HG03045 (cell line): ENCODE data around the gene WHAMM.
"Not testable (repeated sequence)": the region's sequence is repeated elsewhere in the genome, so short reads cannot be mapped to it uniquely, and the experiment has no call there.

Experiments
- ATAC-seq: cut with Tn5 transposase; IDR thresholded peaks from one replicate; pipeline ENCODE4 v1.9.1; 2021; ENCODE audit warnings: mild to moderate bottlenecking, moderate library complexity; ENCODE audit not compliant: unreplicated experiment

The WHAMM gene

DNA sequence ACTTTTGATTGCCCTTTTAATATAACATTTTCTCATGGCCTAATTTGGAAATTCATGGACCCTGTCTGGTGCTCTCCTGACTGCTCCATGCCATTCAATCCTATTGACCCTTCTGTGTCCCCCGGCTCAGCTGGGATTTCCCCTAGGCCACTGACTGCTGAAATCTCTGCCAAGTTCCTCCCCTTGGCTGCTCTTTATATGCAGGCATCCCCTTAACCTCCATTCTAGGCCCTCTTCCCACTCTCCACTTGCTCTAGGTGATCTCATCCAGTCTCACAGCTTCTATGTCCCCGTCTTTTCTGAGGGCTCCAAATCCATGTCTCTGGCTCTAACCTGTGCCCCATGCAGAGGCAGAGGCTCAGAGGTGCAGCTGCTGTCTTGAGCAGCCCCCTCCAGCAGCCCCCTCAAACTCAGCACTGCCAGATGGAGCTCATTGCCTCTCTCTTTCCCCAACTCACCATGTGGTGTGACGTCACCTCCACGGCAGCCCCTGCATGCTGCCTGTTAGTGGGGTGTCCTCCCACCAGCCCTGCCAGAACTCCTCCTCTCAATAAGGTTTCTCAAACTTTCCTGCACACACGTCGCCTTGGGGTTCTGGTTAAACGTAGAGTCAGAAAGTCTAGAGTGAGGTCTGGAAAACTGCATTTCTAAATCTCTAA lies 10.1 kb upstream of the WHAMM start:
- ATAC-seq = no peak

DNA sequence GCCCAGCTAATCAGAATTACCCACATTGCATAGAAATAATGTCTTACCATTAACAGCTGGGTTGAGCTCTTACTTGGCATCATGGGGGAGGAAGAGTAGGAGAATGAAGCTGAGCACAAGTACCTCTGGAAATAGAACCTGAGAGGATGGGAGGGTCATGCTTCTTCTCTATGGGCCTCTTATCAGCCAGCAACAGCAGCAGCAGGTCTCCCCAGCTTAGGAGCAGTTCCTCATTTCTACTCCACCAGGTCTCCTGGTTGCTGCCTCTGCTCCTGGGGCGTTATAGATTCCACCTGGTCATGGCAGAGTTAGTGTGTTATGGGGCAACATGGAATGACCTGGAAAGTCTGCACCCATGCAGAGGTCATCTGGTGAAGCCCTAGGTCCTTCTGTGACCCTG lies 6.9 kb upstream of the WHAMM start:
- no peak for ATAC-seq

DNA sequence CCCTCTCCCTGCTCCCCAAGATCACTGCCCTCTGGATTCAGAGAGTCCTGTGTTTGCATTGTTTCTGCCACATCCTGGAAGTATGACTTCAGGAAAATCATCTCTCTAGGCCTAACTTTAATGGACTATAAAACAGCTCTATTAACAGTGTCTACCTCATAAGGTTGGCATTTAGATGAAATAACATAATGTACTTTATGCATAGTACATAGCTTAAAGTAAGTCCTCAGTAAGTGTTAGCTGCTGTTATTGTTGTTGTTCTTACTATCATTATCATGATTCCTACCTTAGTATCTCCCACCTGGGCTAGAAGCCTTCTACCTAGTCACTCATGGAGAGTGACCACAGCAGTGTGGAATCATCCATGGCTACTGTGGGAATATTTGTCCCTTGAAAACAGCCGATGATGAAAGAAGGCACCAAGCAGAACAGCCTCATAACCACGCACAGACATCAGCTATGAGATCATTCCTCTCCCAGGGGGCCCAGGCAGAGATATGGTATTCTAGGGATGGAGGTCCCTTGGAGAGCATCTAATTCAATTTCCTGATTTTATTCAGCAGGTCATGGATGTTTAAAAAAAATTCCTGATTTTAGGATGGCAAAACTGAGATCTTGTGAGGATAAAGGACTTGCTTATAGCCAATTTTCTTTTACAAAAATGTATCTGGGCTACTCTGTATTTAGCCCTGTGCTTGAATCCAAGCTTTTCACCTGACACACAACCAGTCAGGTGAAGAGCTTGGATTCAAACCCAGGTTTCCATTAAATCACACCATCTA lies 5.4 kb upstream of the WHAMM start:
- no peak for ATAC-seq

DNA sequence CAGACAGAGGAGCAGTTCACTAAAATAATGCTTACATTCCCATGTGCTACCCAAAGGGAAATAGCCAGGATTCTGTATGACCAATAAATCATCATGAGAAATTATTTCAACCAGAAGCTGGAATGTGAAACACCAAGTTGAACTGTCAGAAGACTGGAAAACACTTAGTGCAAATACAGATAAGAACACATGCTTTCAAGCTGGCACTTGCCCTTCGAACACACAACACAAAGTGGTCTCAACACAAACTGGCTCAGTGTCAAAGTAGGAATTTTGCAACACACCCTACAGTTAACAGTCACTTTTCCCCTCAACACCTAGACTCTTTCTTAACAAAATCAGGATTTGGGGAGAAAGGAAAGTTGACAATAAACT lies 4.9 kb upstream of the WHAMM start:
- no peak for ATAC-seq

DNA sequence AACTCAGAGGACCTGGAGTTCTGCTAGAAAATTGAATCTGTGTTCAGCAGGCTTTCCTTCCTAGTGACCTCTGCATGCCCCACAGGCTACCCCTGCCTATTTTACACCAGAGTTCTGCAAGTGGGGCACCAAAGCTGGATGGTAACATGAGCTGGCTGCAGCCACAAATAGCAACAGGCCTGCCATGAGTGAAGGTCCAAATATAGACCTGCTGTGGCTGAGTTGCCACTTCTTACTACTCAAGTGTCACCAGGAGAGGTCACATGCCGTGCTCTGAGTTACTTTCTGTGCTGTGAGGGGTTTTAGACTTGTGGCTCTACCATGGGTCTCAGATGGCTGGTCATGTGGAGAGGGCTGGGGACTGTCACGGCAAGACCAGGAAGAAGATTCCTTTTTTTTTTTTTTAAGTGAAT lies 3.4 kb upstream of the WHAMM start, which contains the start of gene FSD2:
FSD2 (minus strand) TSS at position 76 of the 413 bp plus-strand sequence. CDS start 18,679 bp downstream, outside the sequence.
- peak; percentile 35 for ATAC-seq

DNA sequence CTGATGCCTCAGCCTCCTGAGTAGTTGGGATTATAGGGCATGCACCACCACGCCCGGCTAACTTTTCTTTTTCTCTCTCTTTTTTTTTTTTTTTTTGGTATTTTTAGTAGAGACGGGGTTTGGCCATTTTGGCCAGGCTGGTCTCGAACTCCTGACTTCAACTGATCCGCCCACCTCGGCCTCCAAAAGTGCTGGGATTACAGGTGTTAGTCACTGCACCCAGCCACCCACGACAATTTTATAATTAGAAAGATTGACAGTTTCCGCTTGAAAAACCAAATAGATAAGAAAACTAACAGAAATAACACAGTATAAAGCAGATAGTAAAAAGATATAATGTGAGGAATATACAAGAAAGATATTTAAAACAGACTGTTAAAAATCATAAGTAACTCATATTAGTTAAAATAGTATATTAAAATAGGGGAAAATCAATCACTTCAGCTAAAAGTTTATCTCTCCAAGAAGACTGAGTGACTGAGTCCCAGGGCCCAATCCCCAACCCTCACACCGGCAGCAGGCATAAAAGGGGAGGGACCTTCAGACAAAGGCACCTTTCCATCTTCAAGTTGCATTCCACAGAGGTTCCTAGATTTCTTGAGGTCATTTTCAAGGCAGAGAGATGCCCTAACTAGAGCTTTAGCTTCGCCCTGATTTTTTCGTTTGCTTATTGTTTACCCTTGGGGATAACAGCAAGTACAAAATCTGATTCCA lies 1.4 kb upstream of the WHAMM start:
- no peak for ATAC-seq

DNA sequence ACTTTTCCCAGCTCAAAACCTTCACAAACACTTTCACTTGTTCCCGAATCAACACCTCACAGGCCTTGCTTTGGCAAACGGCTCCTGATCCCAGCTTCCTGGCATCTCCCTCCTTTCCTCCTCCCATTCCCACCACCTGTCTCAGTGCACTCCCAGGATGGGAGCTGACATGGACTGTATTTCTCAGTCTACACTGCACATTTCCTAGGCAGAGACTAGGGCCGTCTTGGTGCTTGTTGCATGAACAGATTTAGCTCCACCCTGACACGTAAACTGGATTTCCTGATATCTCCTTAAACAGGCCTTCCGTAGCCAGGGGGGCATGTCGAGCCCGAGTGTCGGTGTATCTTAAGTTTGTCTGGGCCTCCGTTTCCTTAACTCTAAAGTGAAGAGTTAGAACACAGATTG lies 790 bp upstream of the WHAMM start:
- ATAC-seq = no peak

DNA sequence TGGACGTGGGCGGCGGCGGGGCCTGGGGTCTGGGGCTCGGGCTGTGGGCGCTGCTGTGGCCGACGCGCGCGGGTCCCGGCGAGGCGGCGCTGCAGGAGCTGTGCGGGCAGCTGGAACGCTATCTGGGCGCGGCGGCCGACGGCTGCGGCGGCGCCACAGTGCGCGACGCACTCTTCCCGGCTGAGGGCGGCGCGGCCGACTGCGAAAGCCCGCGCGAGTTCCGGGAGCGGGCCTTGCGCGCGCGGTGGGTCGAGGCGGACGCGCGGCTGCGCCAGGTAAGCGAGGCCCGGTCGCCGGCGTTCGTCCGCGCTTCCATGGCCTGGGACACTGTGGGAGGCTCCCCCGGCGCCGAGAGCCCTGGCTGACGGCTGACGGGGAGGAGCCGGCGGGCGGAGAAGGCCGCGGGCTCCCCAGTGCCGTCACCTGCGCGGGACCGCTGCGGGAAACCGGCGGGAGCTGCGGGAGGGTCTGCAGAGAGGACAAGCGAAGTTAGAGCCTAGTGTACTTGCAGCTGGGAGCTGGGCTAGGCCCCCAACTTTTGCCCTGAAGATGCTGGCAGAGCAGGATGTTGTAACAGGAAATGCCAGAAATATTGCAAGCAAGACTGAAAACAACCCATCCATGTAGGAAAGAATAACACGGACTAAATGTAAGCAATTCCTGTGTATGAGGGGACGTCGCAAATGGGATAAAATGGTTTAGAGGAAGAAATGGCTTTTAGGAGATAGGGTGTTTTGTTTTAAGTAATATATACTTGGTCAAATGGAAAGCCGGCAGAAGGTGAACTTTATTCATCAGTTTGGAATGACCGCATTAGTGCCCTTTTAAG lies 847 bp downstream of the WHAMM start:
- peak; percentile 26 for ATAC-seq

DNA sequence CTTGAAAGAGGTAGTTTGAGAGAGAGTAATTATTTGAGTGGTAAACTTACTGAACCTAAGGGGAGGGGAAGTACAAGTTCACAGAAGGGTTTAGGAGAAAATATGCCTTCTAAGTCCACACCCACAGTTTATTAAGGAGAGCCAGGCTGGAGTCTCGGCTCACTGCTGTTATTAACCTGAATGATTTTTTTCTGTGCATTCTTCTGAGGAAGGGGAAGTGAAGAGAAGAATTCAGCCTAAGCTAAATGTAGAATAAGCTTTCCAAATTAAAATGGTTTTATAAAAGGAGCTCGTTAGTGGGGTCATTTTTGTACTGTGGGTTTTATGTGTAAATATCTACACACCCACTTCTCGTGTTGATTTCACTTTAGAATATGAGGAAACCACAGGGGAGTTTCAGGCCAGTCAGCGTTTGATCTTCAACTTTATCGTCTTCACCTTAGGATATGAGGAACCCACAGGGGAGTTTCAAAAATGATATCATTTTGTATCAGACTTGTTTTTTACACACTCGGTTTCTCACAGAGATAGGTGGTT lies 1.5 kb downstream of the WHAMM start:
- no peak for ATAC-seq

DNA sequence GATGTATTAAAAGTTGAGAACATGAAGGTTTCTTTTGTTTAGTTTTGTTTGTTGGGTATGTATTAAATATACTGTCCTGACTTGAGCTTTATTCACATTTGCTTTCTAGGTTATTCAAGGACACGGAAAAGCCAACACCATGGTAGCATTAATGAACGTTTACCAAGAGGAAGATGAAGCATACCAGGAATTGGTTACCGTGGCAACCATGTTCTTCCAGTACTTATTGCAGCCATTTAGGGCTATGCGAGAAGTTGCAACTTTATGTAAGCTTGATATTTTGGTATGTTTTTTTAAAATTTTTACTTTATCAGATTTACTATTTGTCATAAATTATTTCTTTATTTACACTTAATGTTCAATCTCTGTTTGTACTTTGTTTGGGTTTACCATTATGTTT lies 3.6 kb downstream of the WHAMM start:
- ATAC-seq = no peak

DNA sequence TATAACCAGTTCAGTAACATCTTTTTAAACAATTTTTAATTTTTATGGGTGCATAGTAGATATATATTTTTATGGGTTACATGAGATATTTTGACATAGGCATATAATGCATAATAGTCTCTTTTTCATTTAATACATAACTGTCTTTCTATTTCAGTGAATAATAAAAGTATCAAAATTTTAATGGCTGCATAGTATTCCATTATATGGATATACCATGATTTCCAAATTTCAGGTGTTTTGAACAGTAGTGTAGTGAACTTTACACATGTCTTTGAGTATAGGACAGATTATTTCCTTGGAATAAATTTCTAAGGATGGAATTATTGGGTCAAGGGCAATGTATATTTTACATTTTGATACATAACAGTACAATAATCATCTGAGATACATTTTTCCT lies 10.7 kb downstream of the WHAMM start:
- no peak for ATAC-seq

DNA sequence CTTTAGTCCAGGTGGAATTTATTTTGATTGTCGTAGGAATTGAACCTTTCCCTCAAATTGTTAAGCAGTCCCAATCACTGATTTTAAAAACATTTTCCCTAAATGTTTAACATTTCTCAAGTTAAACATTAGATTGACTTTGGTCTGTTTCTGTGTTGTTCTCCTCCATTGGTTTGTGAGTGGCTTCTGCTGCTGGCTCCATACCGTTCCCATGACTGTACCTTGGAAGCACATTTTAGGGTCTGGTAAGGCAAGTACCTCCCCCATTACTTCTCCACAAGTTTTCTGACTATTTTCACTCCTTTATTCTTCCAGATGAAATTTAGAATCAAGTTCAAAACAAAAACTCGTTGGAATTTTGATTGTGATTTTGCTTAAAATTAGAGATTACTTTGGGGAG lies 12.0 kb downstream of the WHAMM start:
- not testable (repeated sequence) for ATAC-seq

DNA sequence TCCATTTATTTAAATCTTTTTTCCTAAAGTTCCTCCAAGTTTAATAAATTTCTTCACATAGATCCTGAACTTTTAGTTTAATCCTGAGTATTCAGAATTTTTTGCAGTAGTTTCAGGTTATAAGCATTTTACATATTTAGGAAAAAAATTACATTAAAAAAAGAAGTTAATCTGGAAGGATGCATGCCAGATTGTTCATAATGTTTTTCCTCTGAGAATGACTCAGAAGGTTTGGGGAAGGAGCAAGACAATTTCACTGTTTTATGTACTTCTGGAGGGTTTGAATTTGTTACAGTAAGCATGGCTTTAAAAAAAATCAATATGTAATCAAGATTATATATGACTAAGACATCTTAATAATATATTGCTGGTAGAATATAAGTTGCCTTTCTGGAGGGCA lies 12.4 kb downstream of the WHAMM start:
- ATAC-seq = not testable (repeated sequence)

DNA sequence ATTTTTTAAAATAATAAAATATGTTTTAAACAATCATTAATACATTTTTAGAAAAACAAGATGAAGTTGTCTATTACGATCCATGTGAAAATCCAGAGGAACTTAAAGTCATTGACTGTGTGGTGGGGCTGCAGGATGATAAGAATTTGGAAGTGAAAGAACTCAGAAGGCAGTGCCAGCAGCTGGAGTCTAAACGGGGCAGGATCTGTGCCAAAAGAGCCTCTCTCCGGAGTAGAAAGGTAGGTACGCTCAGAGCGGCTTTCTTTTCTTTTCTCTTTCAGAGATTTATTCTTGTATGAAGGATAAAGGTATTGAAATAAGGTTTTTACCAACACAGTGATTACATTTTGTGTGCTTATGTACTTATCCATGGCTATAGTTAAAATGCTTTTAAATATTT lies 13.6 kb downstream of the WHAMM start:
- ATAC-seq = no peak

DNA sequence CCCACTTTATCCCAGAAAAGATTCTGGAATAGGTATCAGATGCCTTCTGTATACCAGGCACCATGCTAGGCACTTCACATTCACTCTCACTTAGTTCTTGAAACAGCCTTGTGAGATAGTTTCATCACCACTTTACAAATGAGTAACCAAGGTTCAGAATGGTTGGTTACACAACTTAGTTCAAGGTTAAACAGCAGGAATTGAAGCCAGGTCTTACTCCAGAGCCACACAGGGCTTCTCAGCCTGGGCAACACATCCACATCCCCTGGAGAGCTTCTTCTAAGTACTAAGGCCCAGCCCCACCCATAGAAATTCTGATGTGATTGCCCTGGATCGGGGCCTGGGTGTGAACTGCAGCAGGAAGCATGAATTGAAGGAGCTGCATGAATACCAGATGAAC lies 18.6 kb downstream of the WHAMM start:
- ATAC-seq = no peak

DNA sequence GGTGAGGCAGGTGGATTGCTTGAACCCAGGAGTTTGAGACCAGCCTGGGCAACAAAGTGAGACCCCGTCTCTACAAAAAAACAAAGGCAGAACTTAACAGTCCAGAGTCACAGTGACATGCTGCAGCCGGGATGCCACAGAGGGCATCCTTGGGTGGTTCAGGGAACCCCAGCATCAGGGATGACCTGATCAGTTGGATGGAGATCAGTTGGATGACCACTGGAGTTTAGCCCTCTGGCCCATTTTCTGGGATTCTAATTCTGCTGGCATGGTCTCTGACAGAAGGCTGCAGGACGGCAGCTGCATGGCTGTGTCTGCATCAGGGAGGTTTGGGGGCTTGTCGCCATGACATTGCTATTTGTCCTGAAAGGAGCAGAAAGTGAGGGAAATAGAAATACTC lies 19.8 kb downstream of the WHAMM start:
- ATAC-seq = no peak

DNA sequence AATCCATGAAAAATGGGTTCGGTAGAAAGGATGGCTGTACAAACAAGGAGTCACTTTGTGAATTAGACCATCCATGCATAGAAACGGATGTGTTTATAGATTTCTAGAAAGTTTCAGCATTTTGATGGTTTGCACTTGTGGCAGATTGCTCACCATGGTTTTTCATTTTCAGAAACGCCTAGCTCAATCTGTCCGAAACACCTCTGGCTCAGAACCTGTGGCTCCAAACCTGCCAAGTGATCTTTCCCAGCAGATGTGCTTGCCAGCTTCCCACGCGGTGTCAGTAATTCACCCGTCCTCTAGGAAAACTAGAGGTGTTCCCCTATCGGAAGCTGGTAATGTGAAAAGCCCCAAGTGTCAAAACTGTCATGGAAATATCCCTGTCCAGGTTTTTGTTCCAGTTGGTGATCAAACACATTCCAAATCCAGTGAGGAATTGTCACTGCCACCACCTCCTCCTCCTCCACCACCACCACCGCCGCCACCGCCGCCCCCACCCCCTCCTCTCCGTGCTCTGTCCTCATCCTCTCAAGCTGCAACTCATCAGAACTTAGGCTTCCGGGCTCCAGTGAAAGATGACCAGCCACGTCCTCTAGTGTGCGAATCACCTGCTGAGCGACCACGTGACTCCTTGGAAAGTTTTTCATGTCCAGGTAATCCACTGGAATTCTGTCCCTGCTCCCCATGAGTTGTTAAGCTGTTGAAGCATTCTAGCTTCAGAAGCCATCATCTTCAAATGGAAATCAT lies 21.2 kb downstream of the WHAMM start:
- no peak for ATAC-seq

DNA sequence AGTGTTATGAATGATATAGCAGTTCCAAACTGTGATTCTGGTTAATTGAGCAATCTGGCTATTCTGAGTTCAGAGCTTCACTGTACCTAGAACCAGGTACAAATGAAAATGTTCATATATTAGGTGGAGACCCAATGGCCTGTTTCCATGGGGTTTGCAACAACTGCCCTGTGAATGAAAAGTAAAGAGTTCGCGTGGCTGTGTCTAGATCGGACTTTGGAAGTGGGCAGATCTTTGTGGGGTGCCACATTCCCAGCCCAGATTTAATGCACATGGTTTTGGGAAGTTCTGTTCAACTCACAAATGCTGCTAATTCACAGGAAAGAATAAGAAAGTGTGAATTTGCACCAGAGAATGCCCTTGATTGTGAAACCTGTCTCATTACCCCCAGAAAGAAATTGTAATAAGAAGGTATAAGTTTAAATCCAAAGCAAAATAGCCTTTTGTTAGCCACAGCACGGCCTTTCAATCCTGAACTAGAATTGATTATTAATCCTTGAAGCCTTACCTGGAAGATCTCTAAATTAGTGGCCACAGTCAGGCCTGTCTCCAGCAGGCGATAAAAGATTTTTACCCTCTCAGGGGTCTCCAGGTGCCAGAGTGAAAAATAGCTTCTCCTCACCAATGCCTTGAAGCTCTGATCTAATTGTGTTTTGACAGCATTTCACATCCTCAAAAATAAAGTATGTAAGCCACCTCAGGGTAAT lies 22.6 kb downstream of the WHAMM start:
- peak; percentile 14 for ATAC-seq

DNA sequence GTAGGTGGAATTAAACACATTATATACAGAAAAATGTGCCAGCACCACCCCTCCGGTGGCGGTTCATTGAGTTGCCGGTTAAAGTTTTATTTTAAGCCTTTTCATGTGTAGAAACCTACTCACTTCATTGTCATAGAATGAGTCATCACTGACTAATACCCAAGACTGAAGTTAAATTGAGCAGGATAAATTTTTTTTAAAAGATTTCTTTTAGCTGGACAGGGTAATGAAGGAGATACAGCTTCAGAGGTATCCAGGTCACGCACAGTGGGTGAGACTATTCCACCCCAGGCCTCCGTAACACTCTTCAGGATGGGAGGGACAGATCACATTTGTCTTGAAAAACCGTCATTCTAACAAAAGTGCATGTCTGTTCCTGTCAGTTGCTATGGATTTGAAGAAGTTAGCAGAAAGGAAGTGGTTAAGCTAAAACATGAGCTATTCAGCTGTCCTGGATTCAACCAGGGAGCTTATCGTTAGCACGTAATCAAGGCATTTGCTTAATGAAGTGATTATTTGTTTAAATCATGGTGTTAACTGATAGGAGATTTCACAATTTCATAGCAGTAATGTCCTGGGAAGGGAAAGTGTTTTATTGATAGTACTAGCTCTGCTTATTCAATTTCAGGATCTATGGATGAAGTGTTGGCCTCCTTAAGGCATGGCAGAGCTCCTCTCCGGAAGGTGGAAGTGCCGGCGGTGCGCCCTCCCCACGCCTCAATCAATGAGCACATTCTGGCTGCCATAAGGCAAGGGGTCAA lies 23.4 kb downstream of the WHAMM start:
- peak; percentile 68 for ATAC-seq
